HG03354 (cell line): ENCODE measurements around the gene B4GALT7.

Experiments used
- ATAC-seq: cut with Tn5 transposase; IDR thresholded peaks from one replicate; pipeline ENCODE4 v1.9.1; 2021; ENCODE audit warnings: mild to moderate bottlenecking; ENCODE audit not compliant: unreplicated experiment, poor library complexity, severe bottlenecking

Gene B4GALT7

GRCh38 chr5:177592010-177592834, 7.7 kb upstream of the B4GALT7 start, which contains the start of gene TMED9:
TSS of gene TMED9 (plus strand) at chr5:177592203. CDS start at chr5:177592215, 12 bp downstream.
- ATAC-seq = peak; percentile 97

GRCh38 chr5:177592905-177593304, 7.0 kb upstream of the B4GALT7 start:
- no peak for ATAC-seq

GRCh38 chr5:177593511-177593910, 6.4 kb upstream of the B4GALT7 start:
- no peak for ATAC-seq

- ATAC-seq = no peak
These were observed 5.9 kb upstream of the B4GALT7 start for GRCh38 chr5:177594071-177594470.

- no peak for ATAC-seq
These were observed 4.8 kb upstream of the B4GALT7 start for GRCh38 chr5:177595026-177595585.

- no peak for ATAC-seq
These were observed 3.7 kb upstream of the B4GALT7 start for GRCh38 chr5:177595991-177596774.

- ATAC-seq = no peak
These were observed 3.1 kb upstream of the B4GALT7 start for GRCh38 chr5:177596775-177597238.

- no peak for ATAC-seq
These were observed 1.5 kb upstream of the B4GALT7 start for GRCh38 chr5:177598477-177598876.

GRCh38 chr5:177600508-177601018, 631 bp downstream of the B4GALT7 start:
- peak; percentile 8 for ATAC-seq

GRCh38 chr5:177601126-177601525, 1.2 kb downstream of the B4GALT7 start:
- ATAC-seq = no peak

- no peak for ATAC-seq
These were observed 1.9 kb downstream of the B4GALT7 start for GRCh38 chr5:177601577-177602457.

- ATAC-seq = no peak
These were observed 2.5 kb downstream of the B4GALT7 start for GRCh38 chr5:177602458-177602830.

GRCh38 chr5:177603631-177604030, 3.7 kb downstream of the B4GALT7 start:
- no peak for ATAC-seq

GRCh38 chr5:177604116-177604521, 4.2 kb downstream of the B4GALT7 start:
- no peak for ATAC-seq

GRCh38 chr5:177604656-177605055, 4.7 kb downstream of the B4GALT7 start:
- ATAC-seq = no peak

- ATAC-seq = no peak
These were observed 5.1 kb downstream of the B4GALT7 start for GRCh38 chr5:177605078-177605477.

GRCh38 chr5:177605667-177606066, 5.7 kb downstream of the B4GALT7 start:
- no peak for ATAC-seq

- no peak for ATAC-seq
These were observed 6.4 kb downstream of the B4GALT7 start for GRCh38 chr5:177606071-177607051.
